BJ (cell line): Measurements from ENCODE around the gene IL13. TPM values are rescaled to one million over a fixed set of nuclear protein-coding genes. Genes with fewer than 3 reads are reported as not detected.

Experiments used
- CTCF ChIA-PET: fragments of 350-600 bp; formaldehyde crosslinking; extraction: SDS; loops from one replicate; lab custom pipeline; 2021; ENCODE audit warnings: antibody characterized with exemption, inconsistent platforms; lab: Yijun Ruan, JAX
- POLR2A ChIA-PET: fragments of 300-600 bp; sonication (Branson Sonifier 250); formaldehyde crosslinking; extraction: SDS; loops from one replicate; lab custom pipeline; 2021; ENCODE audit warnings: antibody characterized with exemption; lab: Charles Lee
- DNase-seq: peaks from one replicate; pipeline ENCODE4 v3.0.0-alpha.2; 2011; ENCODE audit warnings: low read depth
- H3K27me3 ChIP-seq: 2 replicates; pipeline ENCODE4 v1.6.0; 2011; ENCODE audit warnings: low read length; ENCODE audit not compliant: control insufficient read depth, insufficient read depth
- H3K36me3 ChIP-seq: 2 replicates; pipeline ENCODE4 v1.5.1; 2011; ENCODE audit warnings: low read length; ENCODE audit not compliant: control insufficient read depth, insufficient read depth
- H3K4me3 ChIP-seq: 2 replicates; pipeline ENCODE4 v1.5.1; 2011; ENCODE audit warnings: low read depth, mild to moderate bottlenecking, control low read depth, low read length
- polyA plus RNA-seq: library from polyadenylated mRNA; depleted of rRNA; stranded (reverse); fragments of >200 nt; gene quantifications from 2 replicates; pipeline ENCODE4 v1.2.3, GENCODE V29; 2011
- TF ChIP-seq, protein P1 (sequence below): IDR thresholded peaks from 2 replicates; pipeline ENCODE4 v1.5.1; 2011; ENCODE audit warnings: low read depth, mild to moderate bottlenecking, control low read depth, inconsistent platforms, low read length, moderate library complexity; ENCODE audit not compliant: insufficient read depth

The IL13 gene
- polyA plus RNA-seq, 1 experiment, result not detected

DNA sequence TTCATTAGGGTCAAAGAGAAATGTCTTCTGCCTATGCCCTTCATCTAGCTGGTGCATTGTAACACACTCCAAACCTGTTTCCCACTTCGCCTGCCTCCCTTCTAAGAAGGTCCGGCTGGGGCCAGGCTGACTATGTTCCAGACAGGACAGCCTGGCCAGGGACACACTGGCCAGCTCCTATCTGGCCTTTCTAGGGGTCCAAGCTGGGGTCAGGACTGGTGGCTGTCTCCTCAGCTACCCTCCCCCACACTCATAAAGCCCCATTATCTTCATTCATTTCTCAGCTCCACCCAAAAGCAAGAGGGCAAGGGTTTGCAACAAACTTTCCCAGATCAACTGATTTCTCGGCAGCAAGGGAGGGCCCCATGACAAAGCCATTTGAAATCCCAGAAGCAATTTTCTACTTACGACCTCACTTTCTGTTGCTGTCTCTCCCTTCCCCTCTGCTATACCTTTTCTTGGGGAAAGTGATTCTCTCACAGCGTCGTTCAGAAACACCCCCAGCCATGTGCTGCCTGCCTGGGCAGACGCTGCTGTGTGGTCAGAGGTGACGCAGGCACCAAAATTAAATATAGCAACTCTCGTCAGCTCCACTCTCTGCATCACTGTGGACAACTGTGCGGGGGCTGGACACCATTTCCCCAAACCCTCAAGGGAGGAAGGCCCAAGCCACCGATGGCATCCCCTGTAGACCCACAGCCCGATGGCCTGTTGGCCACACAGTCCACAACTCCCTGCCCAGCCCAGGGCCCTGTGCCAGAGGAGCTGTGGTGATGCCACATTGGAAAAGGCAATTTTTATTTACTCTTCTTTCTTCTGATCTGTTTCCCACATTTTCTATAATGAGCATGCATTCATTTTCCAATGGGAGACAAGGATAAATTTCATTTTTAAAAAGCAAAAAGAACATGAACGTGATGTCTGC lies 6.1 kb downstream of the IL13 start:
- H3K4me3 ChIP-seq, result no peak overlapping the region
- POLR2A ChIA-PET, result no interaction called here
- H3K27me3 ChIP-seq, result no peaks in the 10 kb centered on the region
- no peak for DNase-seq
- TF ChIP-seq, protein P1, sequence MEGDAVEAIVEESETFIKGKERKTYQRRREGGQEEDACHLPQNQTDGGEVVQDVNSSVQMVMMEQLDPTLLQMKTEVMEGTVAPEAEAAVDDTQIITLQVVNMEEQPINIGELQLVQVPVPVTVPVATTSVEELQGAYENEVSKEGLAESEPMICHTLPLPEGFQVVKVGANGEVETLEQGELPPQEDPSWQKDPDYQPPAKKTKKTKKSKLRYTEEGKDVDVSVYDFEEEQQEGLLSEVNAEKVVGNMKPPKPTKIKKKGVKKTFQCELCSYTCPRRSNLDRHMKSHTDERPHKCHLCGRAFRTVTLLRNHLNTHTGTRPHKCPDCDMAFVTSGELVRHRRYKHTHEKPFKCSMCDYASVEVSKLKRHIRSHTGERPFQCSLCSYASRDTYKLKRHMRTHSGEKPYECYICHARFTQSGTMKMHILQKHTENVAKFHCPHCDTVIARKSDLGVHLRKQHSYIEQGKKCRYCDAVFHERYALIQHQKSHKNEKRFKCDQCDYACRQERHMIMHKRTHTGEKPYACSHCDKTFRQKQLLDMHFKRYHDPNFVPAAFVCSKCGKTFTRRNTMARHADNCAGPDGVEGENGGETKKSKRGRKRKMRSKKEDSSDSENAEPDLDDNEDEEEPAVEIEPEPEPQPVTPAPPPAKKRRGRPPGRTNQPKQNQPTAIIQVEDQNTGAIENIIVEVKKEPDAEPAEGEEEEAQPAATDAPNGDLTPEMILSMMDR, result no peak
- no peaks in the 10 kb centered on the region for H3K36me3 ChIP-seq
- CTCF ChIA-PET, result no interaction called here

DNA sequence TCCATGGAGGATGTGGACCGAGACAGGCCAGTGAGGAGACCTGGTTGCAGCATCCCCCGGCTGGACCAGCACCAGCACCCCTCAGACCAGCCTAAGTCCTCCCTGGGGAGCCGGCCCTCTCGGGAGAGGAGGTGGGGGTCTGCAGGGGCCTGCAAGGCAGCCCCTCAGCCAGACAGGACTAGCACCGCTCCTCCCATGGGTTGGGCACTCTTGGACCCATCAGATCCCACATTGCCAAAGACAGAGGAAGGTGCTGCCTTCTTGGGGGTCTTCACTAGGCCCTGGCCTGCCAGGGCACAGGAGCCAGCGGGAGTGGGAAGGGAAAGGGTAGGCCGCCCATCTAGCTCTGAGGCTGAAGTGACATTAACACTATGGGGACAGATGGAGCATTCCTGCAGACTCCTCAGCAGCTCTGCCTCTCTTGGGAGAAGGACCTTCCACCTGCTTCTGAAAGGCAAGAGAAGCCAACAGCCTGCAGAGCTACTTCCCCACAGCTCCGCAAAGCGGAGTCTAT lies 6.8 kb downstream of the IL13 start:
- CTCF ChIA-PET, result no interaction called here
- no peak for DNase-seq
- Histone ChIP-seq H3K4me3 (no peak overlapping the region), H3K27me3 (no peaks in the 10 kb centered on the region), H3K36me3 (no peaks in the 10 kb centered on the region)
- POLR2A ChIA-PET, result no interaction called here
- TF ChIP-seq, protein P1, result no peak

DNA sequence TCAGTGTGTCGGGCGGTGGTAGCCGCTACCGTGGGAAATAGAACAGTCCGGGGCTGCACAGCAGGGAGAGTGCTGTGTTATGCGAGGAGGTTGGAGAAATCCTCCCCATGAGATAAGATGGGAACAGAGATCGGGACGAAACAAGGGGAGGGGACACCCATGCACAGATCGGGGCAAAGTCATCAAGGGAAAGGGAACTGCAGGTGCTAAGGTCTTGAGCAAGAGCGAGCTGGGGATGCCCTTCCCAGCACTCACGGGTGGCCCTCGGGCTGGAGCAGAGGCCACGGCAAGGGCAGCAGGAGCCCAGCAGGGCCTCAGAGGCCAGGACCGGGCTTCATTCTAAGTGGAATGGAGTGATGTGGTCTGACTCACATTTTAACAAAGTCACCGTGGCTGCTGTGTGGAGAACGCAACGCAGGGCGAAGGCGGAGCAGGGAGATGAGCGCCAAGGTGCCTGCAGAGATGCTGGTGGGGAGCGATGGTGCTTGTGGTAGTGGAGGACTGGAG lies 7.7 kb downstream of the IL13 start:
- DNase-seq, result no peak
- POLR2A ChIA-PET, result no interaction called here
- no peak overlapping the region for H3K4me3 ChIP-seq
- CTCF ChIA-PET, result interaction anchor here (0.9 kb wide), 1 partner anchor 280 kb away, joined by 3 read pairs; no protein-coding TSS in a partner anchor
- H3K27me3 ChIP-seq, result no peaks in the 10 kb centered on the region
- TF ChIP-seq, protein P1, result no peak
- H3K36me3 ChIP-seq, result no peaks in the 10 kb centered on the region

DNA sequence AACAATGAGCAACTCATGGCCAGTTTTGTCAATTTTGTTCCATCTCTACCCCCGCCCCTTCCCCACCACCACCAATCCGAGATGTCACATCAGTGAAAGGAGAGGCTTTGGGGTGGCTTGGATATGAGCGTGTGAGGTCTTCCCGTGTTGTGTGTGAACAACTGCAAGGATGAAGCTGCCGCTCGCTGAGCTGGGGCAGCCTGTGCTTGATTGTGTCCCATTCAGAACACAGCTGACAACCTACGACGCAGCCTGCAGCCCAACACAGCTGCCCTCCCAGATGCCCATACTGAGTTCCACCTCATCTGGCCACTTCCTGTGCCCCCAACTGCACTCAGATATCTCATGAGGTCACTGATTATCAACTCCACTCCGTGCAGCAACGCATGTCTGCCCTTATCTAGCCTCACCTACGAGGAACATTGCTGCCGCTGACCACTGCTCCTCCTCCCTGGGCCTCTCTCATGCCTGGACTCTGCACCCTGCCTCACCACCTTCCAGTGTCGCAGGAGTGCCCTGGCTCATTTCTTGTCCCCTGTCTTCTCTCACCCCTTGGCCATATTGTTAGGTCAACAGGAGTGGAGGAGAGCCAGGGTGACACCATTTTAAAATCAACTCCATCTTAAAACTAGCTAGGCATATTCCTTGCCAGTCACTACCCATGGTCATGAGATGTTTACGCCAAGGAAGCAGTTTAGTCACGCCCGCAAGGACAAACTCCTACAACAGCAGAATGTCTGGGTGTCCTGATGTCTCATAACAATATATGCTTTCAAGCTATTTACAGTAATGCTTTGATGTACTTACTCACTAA lies 8.5 kb downstream of the IL13 start:
- POLR2A ChIA-PET, result no interaction called here
- no peaks in the 10 kb centered on the region for H3K36me3 ChIP-seq
- H3K4me3 ChIP-seq, result no peak overlapping the region
- no peaks in the 10 kb centered on the region for H3K27me3 ChIP-seq
- CTCF ChIA-PET, result interaction anchor here (0.6 to 0.9 kb wide), 2 partner anchors 281 to 394 kb away, joined by 3 read pairs; no protein-coding TSS in a partner anchor
- no peak for DNase-seq
- TF ChIP-seq, protein P1, result no peak

DNA sequence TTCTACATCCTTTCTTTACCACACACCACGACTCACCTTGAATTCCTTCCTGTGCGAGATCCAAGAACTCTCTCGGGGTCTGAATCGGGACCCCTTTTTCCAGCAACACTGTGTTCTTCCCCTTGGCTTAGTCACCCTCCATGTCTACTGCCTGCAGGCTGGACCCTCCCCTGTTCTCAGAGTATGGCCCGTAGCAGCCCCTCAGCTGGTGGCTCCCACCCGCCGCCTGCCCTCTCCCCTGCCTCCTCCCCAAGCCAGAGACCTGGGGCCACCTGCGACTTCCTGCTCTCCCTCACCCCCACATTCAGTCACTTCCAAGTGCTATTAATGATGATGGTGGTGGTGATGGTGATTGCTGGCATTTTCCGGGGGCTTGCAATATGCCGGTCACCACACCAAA lies 9.3 kb downstream of the IL13 start:
- no peaks in the 10 kb centered on the region for H3K36me3 ChIP-seq
- no peaks in the 10 kb centered on the region for H3K27me3 ChIP-seq
- CTCF ChIA-PET, result interaction anchor here (0.6 kb wide), 1 partner anchor 394 kb away, joined by 3 read pairs; no protein-coding TSS in a partner anchor
- no peak overlapping the region for H3K4me3 ChIP-seq
- POLR2A ChIA-PET, result no interaction called here
- TF ChIP-seq, protein P1, result no peak
- no peak for DNase-seq
